ENCODE results near the gene MED27.

The MED27 gene

DNA sequence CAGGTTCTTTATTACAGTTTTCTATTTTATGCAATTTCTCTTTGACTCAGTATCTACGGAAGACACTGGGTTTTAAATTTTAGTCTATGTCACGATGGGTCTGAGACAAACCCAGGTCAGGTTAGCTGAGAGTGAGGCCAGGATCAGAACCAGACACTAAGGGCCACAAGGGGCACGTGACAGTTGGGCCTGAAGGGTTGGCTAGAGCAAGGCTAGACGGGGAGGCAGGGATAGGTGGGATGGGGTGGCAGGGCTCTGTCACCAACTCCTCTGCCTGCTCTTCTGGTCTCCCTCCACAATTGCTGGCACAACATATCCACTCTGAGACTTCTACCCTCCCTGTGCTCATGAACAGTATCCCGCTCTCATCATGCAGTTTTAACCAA, 76.4 kb downstream of the MED27 start:
- TF ChIP-seq, protein P1, sequence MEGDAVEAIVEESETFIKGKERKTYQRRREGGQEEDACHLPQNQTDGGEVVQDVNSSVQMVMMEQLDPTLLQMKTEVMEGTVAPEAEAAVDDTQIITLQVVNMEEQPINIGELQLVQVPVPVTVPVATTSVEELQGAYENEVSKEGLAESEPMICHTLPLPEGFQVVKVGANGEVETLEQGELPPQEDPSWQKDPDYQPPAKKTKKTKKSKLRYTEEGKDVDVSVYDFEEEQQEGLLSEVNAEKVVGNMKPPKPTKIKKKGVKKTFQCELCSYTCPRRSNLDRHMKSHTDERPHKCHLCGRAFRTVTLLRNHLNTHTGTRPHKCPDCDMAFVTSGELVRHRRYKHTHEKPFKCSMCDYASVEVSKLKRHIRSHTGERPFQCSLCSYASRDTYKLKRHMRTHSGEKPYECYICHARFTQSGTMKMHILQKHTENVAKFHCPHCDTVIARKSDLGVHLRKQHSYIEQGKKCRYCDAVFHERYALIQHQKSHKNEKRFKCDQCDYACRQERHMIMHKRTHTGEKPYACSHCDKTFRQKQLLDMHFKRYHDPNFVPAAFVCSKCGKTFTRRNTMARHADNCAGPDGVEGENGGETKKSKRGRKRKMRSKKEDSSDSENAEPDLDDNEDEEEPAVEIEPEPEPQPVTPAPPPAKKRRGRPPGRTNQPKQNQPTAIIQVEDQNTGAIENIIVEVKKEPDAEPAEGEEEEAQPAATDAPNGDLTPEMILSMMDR (IDR thresholded peaks at IDR 0.05; ENCODE audit: insufficient read depth, low read length, missing control alignments) = no peak
- H3K4me3 ChIP-seq (ENCODE audit: low read depth, low read length) = no peak overlapping the region
- ChIA-PET POLR2A (interaction anchor here (0.6 kb wide), 1 partner anchor 877 kb away, joined by 3 read pairs; no protein-coding TSS in a partner anchor), CTCF (no interaction called here)
- DNase-seq (ENCODE audit: low read depth, low spot score) = no peak

DNA sequence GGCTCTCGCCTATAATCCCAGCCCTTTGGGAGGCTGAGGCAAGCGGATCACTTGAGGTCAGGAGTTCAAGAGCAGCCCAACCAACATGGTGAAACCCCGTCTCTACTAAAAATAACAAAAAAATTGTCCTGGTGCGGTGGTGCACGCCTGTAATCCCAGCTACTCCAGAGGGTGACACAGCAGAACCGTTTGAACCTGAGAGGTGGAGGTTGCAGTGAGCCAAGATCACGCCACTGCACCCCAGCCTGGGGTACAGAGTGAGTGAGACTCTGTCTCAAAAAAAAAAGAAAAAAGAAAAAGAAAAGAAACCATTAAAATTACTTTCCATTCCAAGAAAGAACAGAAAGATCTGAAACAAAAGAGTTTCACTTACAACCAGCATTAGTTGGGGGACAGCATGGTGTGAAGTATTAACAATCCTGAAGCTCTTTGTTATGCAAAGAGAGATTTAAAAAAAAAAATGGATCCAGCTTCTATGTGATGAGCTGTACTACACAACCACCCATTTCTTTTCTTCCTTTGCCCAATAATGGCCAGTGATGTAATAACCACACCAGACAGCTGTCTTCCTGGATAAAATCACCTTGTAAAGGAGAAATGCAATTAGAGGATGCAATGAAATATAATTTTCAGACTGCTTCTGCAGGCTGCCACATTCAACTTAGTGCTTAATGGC, 76.9 kb downstream of the MED27 start:
- ChIA-PET CTCF (interaction anchor here (1.0 kb wide), 1 partner anchor 12 kb away, joined by 3 read pairs; no protein-coding TSS in a partner anchor), POLR2A (interaction anchor here (0.6 to 1.2 kb wide), 2 partner anchors 9 to 877 kb away, joined by 3 to 4 read pairs; no protein-coding TSS in a partner anchor)
- H3K4me3 ChIP-seq (ENCODE audit: low read depth, low read length) = no peak overlapping the region
- no peak for DNase-seq (ENCODE audit: low read depth, low spot score)
- TF ChIP-seq, protein P1 (IDR thresholded peaks at IDR 0.05; ENCODE audit: insufficient read depth, low read length, missing control alignments) = no peak

DNA sequence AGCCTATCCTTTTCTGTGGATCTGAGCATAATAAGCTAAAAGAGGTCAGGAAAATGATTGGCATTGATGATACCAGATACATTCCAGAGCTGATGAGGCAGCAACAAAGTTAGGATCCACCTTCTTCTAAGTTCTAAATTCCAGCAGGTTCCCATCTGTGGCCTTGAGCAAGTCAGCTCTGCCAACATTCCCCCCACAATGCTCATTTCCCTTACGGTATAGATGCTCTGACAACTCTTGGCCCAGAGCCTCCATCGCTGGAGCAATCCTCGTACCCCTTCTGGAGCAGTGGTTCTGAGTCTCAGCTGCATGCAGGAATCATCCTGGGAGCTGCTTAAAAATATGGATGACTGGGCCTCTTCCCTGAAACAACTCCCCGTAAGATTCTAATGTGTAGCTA, 78.1 kb downstream of the MED27 start:
- ChIA-PET CTCF (no interaction called here), POLR2A (no interaction called here)
- TF ChIP-seq, protein P1 (IDR thresholded peaks at IDR 0.05; ENCODE audit: insufficient read depth, low read length, missing control alignments) = no peak
- no peak for DNase-seq (ENCODE audit: low read depth, low spot score)
- no peak overlapping the region for H3K4me3 ChIP-seq (ENCODE audit: low read depth, low read length)

DNA sequence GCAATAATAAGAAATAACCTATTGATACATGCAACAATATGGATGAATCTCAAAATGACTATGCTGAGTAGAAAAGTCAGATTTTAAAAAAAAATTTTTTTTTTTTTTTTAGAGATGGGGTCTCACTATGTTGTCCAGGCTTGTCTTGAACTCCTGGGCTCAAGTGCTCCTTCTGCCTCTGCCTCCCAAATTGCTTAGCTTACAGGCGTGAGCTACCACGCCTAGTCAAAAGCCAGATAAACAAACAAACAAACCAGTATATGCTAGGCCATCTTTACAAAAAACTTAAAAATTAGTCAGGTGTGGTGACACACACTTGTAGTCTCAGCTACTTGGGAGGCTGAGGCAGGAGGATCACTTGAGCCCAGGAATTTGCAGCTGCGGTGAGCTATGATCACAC, 79.0 kb downstream of the MED27 start:
- DNase-seq (ENCODE audit: low read depth, low spot score) = no peak
- CTCF ChIA-PET = no interaction called here
- POLR2A ChIA-PET = no interaction called here
- no peak overlapping the region for H3K4me3 ChIP-seq (ENCODE audit: low read depth, low read length)
- TF ChIP-seq, protein P1 (IDR thresholded peaks at IDR 0.05; ENCODE audit: insufficient read depth, low read length, missing control alignments) = no peak

DNA sequence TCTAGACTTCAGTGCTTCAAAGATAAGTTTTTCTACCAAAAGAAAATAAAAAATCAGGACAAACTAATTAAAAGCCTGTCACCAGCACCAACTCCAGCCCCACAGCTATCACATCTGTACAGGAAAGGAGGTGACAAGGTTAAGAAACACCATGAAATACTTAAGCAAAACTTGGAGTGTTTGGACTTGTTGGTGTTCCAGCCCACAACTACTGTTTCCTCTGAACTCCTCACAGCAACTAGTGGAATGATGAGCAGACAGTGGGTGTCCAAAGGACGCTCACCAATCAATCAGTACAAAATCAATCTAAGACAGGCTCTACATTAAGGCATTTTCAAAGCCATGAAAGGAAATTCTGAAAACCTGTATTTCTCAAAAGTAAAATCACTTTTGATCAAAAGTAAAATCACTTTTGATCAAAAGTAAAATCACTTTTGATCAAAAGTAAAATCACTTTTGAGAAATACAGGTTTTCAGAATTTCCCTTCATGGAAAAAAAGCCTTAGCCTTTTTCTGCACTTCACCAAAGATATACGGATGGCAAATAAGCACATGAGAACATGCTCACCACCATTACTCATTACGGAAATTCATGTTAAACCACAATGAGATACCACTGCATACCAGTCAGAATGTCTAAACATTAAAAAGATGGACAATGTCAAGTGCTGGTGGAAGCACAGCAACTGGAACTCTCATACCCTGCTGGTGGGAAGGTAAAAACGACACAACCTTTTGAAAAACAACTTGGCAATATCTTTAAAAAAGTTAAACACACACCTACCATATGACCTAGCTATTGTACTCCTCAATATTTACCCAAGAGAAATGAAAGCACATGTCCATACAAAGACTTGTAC, 79.7 kb downstream of the MED27 start:
- ChIA-PET CTCF (no interaction called here), POLR2A (no interaction called here)
- H3K4me3 ChIP-seq (ENCODE audit: low read depth, low read length) = no peak overlapping the region
- peak; percentile 44 for DNase-seq (ENCODE audit: low read depth, low spot score)
- TF ChIP-seq, protein P1 (IDR thresholded peaks at IDR 0.05; ENCODE audit: insufficient read depth, low read length, missing control alignments) = peak; percentile 13

DNA sequence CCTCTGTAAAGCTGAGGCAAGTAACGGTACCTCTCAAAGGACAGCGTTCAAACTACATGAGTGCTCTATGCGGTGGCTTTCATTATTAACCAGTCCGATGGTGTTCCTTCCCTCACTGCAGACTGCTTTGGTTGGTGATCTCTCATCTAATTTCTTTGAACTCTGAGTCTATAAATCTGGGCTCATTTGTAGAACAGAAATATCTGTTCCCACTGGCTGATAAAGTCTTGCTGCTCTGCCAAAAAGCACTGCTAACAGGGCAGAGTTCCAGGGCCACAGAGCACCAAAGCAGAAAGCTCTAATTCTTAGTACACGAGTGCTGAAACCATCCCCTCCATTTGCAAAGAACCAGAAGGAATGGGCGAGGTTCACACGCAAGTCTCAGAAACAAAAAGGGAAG, 81.9 kb downstream of the MED27 start:
- TF ChIP-seq, protein P1 (IDR thresholded peaks at IDR 0.05; ENCODE audit: insufficient read depth, low read length, missing control alignments) = no peak
- H3K4me3 ChIP-seq (ENCODE audit: low read depth, low read length) = no peak overlapping the region
- ChIA-PET POLR2A (interaction anchor here (0.8 kb wide), 1 partner anchor 390 kb away, joined by 3 read pairs; no protein-coding TSS in a partner anchor), CTCF (no interaction called here)
- no peak for DNase-seq (ENCODE audit: low read depth, low spot score)

Measured in AG04449 (cell line).